Right lobe of liver (tissue), 6 donors: Measurements from ENCODE around the gene CHD9NB. TPM values are rescaled to one million over a fixed set of nuclear protein-coding genes. Genes with fewer than 3 reads are reported as not detected.

ENCODE experiments used
- ATAC-seq, 4 donors: fragments of 200-7000 bp; cut with Tn5 transposase; one replicate each; pipeline ENCODE4 v1.9.1; 2020; ENCODE audit warnings: mild to moderate bottlenecking in 4 of 4, moderate library complexity in 4 of 4
- DNase-seq, 3 donors: peaks; one replicate each; pipeline ENCODE4 v3.0.0-alpha.2; 2020
- H3K27ac ChIP-seq, 3 donors: fragments of 200-600 bp; one replicate each; pipeline ENCODE4 v1.8.0; 2022
- H3K27me3 ChIP-seq, 2 donors: fragments of 200-600 bp; one replicate each; pipeline ENCODE4 v1.8.0; 2022
- H3K36me3 ChIP-seq, 4 donors: fragments of 200-600 bp; sonication (generic) in 1 of 4; one replicate each; pipeline versions ENCODE4 v1.5.1 to v1.8.0; 2017 to 2022; ENCODE audit warnings: control low read depth in 1 of 4
- H3K4me1 ChIP-seq, 4 donors: fragments of 200-600 bp; sonication (generic) in 1 of 4; one replicate each; pipeline versions ENCODE4 v1.5.1 to v1.8.0; 2017 to 2022; ENCODE audit warnings: control low read depth in 1 of 4
- H3K4me3 ChIP-seq, 3 donors: fragments of 200-600 bp; one replicate each; pipeline ENCODE4 v1.8.0; 2022
- H3K9me3 ChIP-seq, 4 donors: fragments of 200-600 bp; sonication (generic) in 1 of 4; one replicate each; pipeline versions ENCODE4 v1.5.1 to v1.8.0; 2017 to 2022; ENCODE audit warnings: control low read depth in 1 of 4
- POLR2A ChIP-seq: fragments of 450-650 bp; IDR thresholded peaks from one replicate; pipeline ENCODE4 v1.6.1; 2017; ENCODE audit warnings: antibody characterized with exemption, mild to moderate bottlenecking
- WGBS: methylation state at CpG from one replicate; pipeline ENCODE4 v1.1.6; 2018; ENCODE audit warnings: low coverage, low lambda C conversion rate; ENCODE audit not compliant: insufficient coverage; ENCODE audit errors: missing lambda C conversion rate; 5-methylcytosine and 5-hydroxymethylcytosine counted together
- intact Hi-C, 2 donors: fragments of 100-400 bp; cut with DNase I; formaldehyde crosslinking; loops; one replicate each; pipeline versions ENCODE4 v1.11.2 to v1.14.1; 2022
- total RNA-seq, 6 experiments: library from RNA; depleted of rRNA in 2 of 6; stranded (reverse); fragments of >200 nt in 2 of 6; fragmentation: NEBNext Ultra II Directional in 3 of 6; extraction: Animal tissue kit (Norgen Biotek cat#: 25700) in 3 of 6; gene quantifications; one replicate each; pipeline versions ENCODE4 v1.1.0 to v1.2.4, GENCODE V29; 2016 to 2023
- TF ChIP-seq, protein P1 (sequence below), 4 donors: fragments of 200-600 bp in 3 of 4; fragments of 450-650 bp in 1 of 4; IDR thresholded peaks; one replicate each; pipeline versions ENCODE4 v1.5.1 to v1.8.0; 2016 to 2022; ENCODE audit warnings: antibody characterized with exemption in 4 of 4, mild to moderate bottlenecking in 2 of 4
- donor health status: DM: no; HTN: yes; CAD: no.
- donor health status: DM: no; HTN: no; CAD: no.
- donor health status: DM: no; HTN: no; CAD: no.
- donor health status: DM: no; HTN: yes; CAD: no.
- donor health status: DM: no; HTN: yes; CAD: no.

CHD9NB gene
- total RNA-seq, 6 experiments from 2014 or later: 0.25 to 0.59 (median 0.39) TPM; not detected in 2

DNA sequence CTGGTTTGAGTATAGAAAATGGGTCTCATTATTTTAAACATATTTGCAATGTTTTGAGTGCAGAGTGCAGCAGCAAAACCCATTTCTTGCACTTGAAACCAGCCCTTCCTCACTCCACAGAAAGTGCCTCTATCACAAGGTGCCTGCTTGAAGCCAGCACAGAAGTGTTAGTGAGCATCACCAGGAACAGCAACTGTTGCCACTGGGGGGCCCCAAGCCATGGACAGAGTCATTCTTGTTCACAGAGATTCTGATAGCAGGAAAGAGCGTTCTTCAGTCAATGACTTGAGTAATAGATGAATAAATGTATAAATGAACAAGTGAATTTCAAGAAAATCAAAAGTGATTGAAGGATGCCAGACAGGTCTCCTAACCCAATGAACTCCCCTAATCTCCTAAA is 45.6 kb downstream of the CHD9NB start:
- TF ChIP-seq, protein P1, sequence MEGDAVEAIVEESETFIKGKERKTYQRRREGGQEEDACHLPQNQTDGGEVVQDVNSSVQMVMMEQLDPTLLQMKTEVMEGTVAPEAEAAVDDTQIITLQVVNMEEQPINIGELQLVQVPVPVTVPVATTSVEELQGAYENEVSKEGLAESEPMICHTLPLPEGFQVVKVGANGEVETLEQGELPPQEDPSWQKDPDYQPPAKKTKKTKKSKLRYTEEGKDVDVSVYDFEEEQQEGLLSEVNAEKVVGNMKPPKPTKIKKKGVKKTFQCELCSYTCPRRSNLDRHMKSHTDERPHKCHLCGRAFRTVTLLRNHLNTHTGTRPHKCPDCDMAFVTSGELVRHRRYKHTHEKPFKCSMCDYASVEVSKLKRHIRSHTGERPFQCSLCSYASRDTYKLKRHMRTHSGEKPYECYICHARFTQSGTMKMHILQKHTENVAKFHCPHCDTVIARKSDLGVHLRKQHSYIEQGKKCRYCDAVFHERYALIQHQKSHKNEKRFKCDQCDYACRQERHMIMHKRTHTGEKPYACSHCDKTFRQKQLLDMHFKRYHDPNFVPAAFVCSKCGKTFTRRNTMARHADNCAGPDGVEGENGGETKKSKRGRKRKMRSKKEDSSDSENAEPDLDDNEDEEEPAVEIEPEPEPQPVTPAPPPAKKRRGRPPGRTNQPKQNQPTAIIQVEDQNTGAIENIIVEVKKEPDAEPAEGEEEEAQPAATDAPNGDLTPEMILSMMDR (IDR thresholded peaks at IDR 0.05): peak in 1 of 4 donors; percentile 16
- TF ChIP-seq POLR2A: no peak
- Histone ChIP-seq H3K4me1 (no peaks in the 10 kb centered on the region), H3K9me3 (no peaks in the 10 kb centered on the region), H3K4me3 (no peak overlapping the region), H3K27ac (no peak overlapping the region), H3K27me3 (no peaks in the 10 kb centered on the region), H3K36me3 (no peaks in the 10 kb centered on the region)
- intact Hi-C loops: no loop called here
- WGBS: 70% methylated on average over 1 of the region's 1 CpG
- no peak for ATAC-seq
- DNase-seq: no peak

DNA sequence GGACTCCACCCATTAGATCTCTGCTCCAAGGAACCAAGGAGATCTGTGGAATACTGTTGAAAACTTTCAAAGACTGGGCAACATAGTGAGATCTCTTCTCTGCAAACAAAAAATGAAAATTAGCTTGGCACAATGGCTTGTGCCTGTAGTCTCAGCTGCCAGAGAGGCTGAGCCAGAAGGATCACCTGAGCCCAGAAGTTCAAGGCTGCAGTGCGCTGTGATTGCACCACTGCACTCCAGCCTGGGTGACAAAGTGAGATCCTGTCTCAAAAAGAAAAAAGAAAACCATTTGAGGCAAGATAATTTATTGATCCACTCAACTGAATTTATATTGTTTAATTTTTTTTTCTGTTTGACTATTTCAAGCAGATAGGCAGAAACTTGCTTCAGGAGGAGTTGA is 54.8 kb downstream of the CHD9NB start:
- Histone ChIP-seq H3K9me3 (no peaks in the 10 kb centered on the region), H3K4me3 (no peak overlapping the region), H3K36me3 (no peaks in the 10 kb centered on the region), H3K27me3 (no peaks in the 10 kb centered on the region), H3K4me1 (no peaks in the 10 kb centered on the region), H3K27ac (no peak overlapping the region)
- WGBS: 17% methylated on average over 1 of the region's 1 CpG
- TF ChIP-seq, protein P1 (IDR thresholded peaks at IDR 0.05): no peak
- TF ChIP-seq POLR2A: no peak
- DNase-seq (no peak), ATAC-seq (peak in 1 of 4 donors; percentile 39)
- intact Hi-C loops: no loop called here

DNA sequence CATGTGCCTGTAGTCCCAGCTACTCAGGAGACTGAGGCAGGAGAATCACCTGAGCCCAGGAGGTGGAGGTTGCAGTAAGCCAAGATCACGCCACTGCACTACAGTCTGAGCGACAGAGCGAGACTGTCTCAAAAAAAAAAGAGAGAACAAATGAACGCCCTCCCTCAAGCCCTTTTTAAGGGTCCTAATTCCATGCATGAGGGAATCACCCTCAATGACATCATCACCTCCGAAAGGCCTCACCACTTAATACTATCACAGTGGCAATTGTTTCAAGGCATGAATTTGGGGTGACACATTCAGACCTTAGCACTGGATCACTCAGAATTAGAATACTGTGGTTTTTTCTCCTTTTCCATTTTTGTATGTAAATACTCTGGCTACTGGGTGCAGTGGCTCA is 57.8 kb downstream of the CHD9NB start:
- intact Hi-C loops: no loop called here
- no peaks in the 10 kb centered on the region for H3K27me3 ChIP-seq
- ATAC-seq: no peak
- no peaks in the 10 kb centered on the region for H3K36me3 ChIP-seq
- no peak for DNase-seq
- TF ChIP-seq, protein P1 (IDR thresholded peaks at IDR 0.05): no peak
- no peak for TF ChIP-seq POLR2A
- H3K4me1 ChIP-seq: no peaks in the 10 kb centered on the region
- no peak overlapping the region for H3K4me3 ChIP-seq
- H3K9me3 ChIP-seq: no peaks in the 10 kb centered on the region
- WGBS: 83% methylated on average over 5 of the region's 5 CpGs
- no peak overlapping the region for H3K27ac ChIP-seq

DNA sequence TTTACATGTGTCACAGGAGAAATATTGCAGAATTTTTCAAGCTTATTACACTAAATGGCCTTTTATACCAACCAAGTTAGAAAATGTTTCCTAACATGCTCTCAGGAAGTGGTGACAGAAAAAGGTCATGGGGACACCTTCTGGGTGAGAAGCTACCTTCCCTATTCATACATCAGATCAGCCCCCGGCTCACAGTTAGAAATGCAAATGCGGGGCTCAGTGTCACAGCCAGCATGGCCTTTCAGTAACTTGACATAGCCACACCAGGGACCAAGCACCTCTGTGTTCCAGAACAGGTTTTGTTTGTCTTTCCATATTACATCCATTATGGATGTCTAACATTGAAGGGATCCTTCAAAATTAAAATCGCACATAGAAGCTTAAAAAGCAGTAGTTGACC is 59.5 kb downstream of the CHD9NB start:
- no peak overlapping the region for H3K27ac ChIP-seq
- no peak overlapping the region for H3K4me3 ChIP-seq
- DNase-seq (no peak), ATAC-seq (no peak)
- 51% methylated on average over 3 of the region's 3 CpGs for WGBS
- TF ChIP-seq POLR2A: no peak
- TF ChIP-seq, protein P1 (IDR thresholded peaks at IDR 0.05): no peak
- no peaks in the 10 kb centered on the region for H3K27me3 ChIP-seq
- no peaks in the 10 kb centered on the region for H3K4me1 ChIP-seq
- H3K9me3 ChIP-seq: no peaks in the 10 kb centered on the region
- H3K36me3 ChIP-seq: no peaks in the 10 kb centered on the region
- intact Hi-C loops: no loop called here

DNA sequence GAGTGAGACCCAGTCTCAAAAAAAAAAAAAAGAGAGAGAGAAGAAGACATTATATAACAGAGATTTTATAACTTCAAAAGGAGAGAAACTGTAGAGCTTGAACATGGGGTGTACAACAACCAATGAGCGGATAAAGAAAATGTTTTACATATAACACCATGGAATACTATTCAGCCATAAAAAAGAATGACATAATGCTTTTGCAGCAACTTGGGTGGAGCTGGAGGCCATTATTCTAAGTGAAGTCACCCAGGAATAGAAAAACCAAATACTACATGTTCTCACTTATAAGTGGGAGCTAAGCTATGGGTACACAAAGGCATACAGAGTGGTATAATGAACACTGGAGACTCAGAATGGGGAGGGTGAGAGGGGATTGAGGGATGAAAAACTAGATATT is 61.1 kb downstream of the CHD9NB start:
- DNase-seq: no peak
- H3K4me1 ChIP-seq: no peaks in the 10 kb centered on the region
- H3K9me3 ChIP-seq: no peaks in the 10 kb centered on the region
- H3K36me3 ChIP-seq: no peaks in the 10 kb centered on the region
- H3K4me3 ChIP-seq: no peak overlapping the region
- no peak for TF ChIP-seq POLR2A
- TF ChIP-seq, protein P1 (IDR thresholded peaks at IDR 0.05): no peak
- no peaks in the 10 kb centered on the region for H3K27me3 ChIP-seq
- 100% methylated on average over 1 of the region's 1 CpG for WGBS
- ATAC-seq: no peak
- intact Hi-C loops: no loop called here
- H3K27ac ChIP-seq: no peak overlapping the region
